ENCODE measurements around the gene ST7.
"Not testable (repeated sequence)": the region's sequence is repeated elsewhere in the genome, so short reads cannot be mapped to it uniquely, and the experiment has no call there.

The ST7 gene

GRCh38 chr7:117245703-117246102 is 292.4 kb downstream of the ST7 start:
- not testable (repeated sequence) for DNase-seq

- no peak for DNase-seq
These were observed 294.5 kb downstream of the ST7 start for GRCh38 chr7:117247809-117248208.

- DNase-seq, result no peak
These were observed 295.5 kb downstream of the ST7 start for GRCh38 chr7:117248829-117249228.

GRCh38 chr7:117249696-117250095 is 296.4 kb downstream of the ST7 start:
- no peak for DNase-seq

- DNase-seq, result no peak
These were observed 296.9 kb downstream of the ST7 start for GRCh38 chr7:117250245-117250644.

- no peak for DNase-seq
These were observed 297.5 kb downstream of the ST7 start for GRCh38 chr7:117250801-117251200.

- no peak for DNase-seq
These were observed 298.4 kb downstream of the ST7 start for GRCh38 chr7:117251687-117252086.

- no peak for DNase-seq
These were observed 306.3 kb downstream of the ST7 start for GRCh38 chr7:117259615-117260014.

- DNase-seq, result no peak
These were observed 309.2 kb downstream of the ST7 start for GRCh38 chr7:117262546-117262945.

- no peak for DNase-seq
These were observed 311.4 kb downstream of the ST7 start for GRCh38 chr7:117264716-117265115.

GRCh38 chr7:117269417-117269816 is 316.1 kb downstream of the ST7 start:
- no peak for DNase-seq

- no peak for DNase-seq
These were observed 316.6 kb downstream of the ST7 start for GRCh38 chr7:117269886-117270285.

- DNase-seq, result no peak
These were observed 317.1 kb downstream of the ST7 start for GRCh38 chr7:117270371-117270770.

GRCh38 chr7:117271566-117271965 is 318.3 kb downstream of the ST7 start:
- DNase-seq, result no peak

GRCh38 chr7:117272017-117272759 is 318.9 kb downstream of the ST7 start:
- DNase-seq, result no peak

GRCh38 chr7:117273325-117273724 is 320.0 kb downstream of the ST7 start:
- no peak for DNase-seq

- no peak for DNase-seq
These were observed 320.5 kb downstream of the ST7 start for GRCh38 chr7:117273814-117274225.

GRCh38 chr7:117274951-117275350 is 321.6 kb downstream of the ST7 start:
- no peak for DNase-seq

- DNase-seq, result no peak
These were observed 324.3 kb downstream of the ST7 start for GRCh38 chr7:117277576-117277975.

GRCh38 chr7:117278040-117278439 is 324.7 kb downstream of the ST7 start:
- no peak for DNase-seq

GRCh38 chr7:117279203-117279602 is 325.9 kb downstream of the ST7 start:
- DNase-seq, result no peak
